AG04449 (cell line): ENCODE data around the gene ARID1B.

Source experiments
- CTCF ChIA-PET: fragments of 350-600 bp; formaldehyde crosslinking; extraction: SDS; loops from one replicate; lab custom pipeline; 2021; ENCODE audit warnings: antibody characterized with exemption; lab: Yijun Ruan, JAX
- POLR2A ChIA-PET: fragments of 400-600, 350-600 bp; formaldehyde crosslinking; extraction: SDS; loops from one replicate; lab custom pipeline; 2020; ENCODE audit warnings: antibody characterized with exemption, inconsistent platforms; lab: Yijun Ruan, JAX
- DNase-seq: peaks from one replicate; pipeline ENCODE4 v3.0.0-alpha.2; 2010; ENCODE audit warnings: low read depth, low spot score
- H3K4me3 ChIP-seq: 2 replicates; pipeline ENCODE4 v1.5.1; 2011; ENCODE audit warnings: low read depth, mild to moderate bottlenecking, control low read depth, low read length
- TF ChIP-seq, protein P1 (sequence below): IDR thresholded peaks from one replicate; pipeline ENCODE4 v1.5.1; 2011; ENCODE audit warnings: mild to moderate bottlenecking, moderate library complexity, low read length, control low read depth, inconsistent platforms; ENCODE audit not compliant: insufficient read depth; ENCODE audit errors: missing control alignments

ARID1B gene

DNA sequence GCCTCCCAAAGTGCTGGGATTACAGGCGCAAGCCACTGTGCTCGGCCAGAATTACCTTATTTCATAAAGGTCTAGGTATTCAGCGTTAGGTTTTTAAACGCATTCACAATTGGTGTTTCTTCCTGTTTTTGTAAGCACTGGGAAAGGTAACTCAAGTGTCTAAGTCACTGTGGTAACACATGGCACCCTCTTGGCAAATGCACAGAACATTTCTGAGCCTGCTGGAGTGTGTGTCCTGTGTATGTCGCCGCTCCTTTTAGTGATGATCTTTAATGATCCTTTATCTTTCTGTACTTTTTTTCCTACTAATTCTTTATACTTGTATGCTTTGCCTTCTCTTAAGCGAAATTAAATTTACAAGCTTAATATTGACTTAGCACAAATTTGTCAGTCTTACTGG is 263.0 kb downstream of the ARID1B start:
- ChIA-PET POLR2A (no interaction called here), CTCF (interaction anchor here (1.3 kb wide), 1 partner anchor 13 kb away, joined by 3 read pairs; no protein-coding TSS in a partner anchor)
- no peak for DNase-seq
- no peak overlapping the region for H3K4me3 ChIP-seq
- TF ChIP-seq, protein P1, sequence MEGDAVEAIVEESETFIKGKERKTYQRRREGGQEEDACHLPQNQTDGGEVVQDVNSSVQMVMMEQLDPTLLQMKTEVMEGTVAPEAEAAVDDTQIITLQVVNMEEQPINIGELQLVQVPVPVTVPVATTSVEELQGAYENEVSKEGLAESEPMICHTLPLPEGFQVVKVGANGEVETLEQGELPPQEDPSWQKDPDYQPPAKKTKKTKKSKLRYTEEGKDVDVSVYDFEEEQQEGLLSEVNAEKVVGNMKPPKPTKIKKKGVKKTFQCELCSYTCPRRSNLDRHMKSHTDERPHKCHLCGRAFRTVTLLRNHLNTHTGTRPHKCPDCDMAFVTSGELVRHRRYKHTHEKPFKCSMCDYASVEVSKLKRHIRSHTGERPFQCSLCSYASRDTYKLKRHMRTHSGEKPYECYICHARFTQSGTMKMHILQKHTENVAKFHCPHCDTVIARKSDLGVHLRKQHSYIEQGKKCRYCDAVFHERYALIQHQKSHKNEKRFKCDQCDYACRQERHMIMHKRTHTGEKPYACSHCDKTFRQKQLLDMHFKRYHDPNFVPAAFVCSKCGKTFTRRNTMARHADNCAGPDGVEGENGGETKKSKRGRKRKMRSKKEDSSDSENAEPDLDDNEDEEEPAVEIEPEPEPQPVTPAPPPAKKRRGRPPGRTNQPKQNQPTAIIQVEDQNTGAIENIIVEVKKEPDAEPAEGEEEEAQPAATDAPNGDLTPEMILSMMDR = no peak

DNA sequence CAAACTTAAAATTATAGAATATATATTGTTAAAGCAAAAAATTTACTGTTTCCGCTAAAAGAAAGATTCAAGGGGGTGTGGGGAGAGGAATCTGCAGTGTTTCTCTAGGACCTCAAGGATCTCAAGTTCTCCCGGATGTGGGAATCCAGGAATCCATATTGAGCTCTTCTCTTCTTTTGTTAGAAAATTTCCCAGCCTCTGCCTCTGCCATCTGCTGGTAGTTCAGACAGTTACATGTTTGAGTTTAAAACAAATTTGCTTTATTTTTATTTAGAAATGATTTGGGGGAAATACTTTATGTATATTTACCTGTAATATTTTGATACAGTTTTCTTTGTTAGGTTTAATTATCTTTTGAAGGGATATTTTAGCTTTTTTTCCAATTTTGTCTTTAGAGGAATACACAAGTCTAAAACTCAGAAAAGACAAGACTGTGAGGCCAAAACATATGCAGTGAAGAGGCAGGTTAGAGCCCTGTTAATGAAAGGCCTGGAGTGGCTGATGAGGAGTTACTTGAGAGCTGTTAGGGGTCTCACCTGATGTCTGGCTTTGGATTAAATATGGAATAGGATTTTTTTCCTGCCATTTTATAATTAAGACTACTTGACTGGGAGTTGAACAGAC is 268.8 kb downstream of the ARID1B start:
- no peak for DNase-seq
- TF ChIP-seq, protein P1 = peak; percentile 28
- no peak overlapping the region for H3K4me3 ChIP-seq
- ChIA-PET CTCF (interaction anchor here (0.7 to 4.8 kb wide), 36 partner anchors 9 to 479 kb away, joined by 3 to 50 read pairs (median 4); no protein-coding TSS in a partner anchor), POLR2A (no interaction called here)

DNA sequence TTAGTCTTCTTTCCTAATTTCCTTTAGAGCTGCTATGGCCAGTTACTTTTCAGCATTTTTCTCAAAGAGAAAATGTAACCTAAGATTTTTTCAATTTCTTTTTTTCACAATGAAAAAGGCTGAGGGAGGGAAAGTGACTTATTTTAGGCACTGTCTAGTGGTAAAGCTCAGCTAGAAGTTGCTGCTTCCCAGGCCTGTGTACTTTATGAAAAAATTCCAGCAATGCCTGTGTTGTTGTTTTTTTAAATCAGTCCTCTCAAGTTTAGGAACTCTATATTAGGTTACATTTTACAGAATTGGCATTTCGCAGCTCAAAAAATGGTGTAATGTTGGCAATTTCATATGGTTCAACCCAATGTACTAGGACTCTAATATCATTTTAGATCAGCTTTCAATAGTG is 269.6 kb downstream of the ARID1B start:
- TF ChIP-seq, protein P1 = no peak
- no peak for DNase-seq
- ChIA-PET CTCF (interaction anchor here (0.8 to 4.8 kb wide), 21 partner anchors 9 to 480 kb away, joined by 3 to 50 read pairs (median 6); no protein-coding TSS in a partner anchor), POLR2A (no interaction called here)
- H3K4me3 ChIP-seq = no peak overlapping the region

DNA sequence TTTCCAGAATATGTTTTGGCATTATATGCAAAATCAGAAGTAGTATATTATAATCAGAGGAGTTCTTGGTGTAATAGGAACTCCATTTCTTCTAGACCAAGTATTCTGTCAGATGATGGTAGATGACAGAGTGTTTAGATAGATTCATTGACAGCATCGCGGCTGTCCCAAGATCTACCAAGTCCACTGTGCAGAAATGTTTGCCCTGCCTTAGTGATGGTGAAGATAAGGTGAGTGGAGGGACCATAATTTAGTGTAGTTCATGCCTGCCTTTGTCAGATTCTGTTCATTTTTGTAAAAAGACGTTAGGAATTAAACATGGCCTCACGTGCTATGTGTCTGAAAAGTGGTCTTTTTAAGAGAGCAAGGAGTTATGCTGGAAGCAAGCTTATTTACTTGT is 270.1 kb downstream of the ARID1B start:
- no peak overlapping the region for H3K4me3 ChIP-seq
- ChIA-PET POLR2A (no interaction called here), CTCF (interaction anchor here (0.8 to 4.8 kb wide), 10 partner anchors 8 to 228 kb away, joined by 3 to 50 read pairs (median 14); no protein-coding TSS in a partner anchor)
- TF ChIP-seq, protein P1 = no peak
- DNase-seq = no peak

DNA sequence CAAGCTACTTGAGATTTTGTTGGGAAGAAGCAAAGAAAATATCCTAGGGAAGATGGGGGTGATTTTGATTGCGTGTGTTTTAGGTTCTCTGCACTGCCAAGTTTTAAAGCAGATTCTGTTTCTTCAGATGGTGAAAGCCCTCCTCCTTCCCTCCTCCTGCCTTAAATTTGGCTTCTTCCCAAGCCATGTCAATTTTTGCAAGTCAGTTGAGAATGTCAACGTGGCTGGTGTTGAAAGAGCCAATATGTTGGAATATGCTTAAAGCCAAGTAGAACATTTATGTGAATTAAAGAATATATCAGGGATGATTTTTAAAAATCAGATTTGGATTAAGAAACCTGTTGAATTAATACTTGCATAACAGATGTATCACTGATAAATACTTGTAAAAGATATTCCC is 270.8 kb downstream of the ARID1B start:
- no peak for DNase-seq
- TF ChIP-seq, protein P1 = no peak
- ChIA-PET POLR2A (no interaction called here), CTCF (interaction anchor here (2.6 to 4.8 kb wide), 4 partner anchors 7 to 137 kb away, joined by 15 to 50 read pairs (median 44); no protein-coding TSS in a partner anchor)
- H3K4me3 ChIP-seq = no peak overlapping the region

DNA sequence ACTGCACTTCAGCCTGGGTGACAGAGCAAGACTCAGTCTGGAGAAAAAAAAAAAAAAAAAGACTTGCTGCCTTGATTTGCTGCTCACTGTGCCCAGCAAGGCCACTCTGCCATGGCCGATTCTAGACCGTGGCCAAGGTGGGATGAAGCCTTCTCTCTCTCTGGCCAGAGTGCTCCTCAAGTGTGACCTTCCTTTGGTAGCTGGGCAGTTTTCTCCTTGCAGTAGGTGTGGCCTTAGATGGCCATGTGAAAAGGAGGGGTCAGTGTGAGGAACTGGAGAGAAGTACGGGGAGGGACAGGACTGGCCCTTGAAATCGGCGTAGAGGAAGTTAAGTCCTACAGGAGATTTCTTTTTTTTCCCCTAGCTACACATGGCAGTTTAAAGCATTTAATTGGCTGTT is 272.0 kb downstream of the ARID1B start:
- ChIA-PET CTCF (interaction anchor here (0.9 kb wide), 1 partner anchor 223 kb away, joined by 4 read pairs; no protein-coding TSS in a partner anchor), POLR2A (no interaction called here)
- no peak overlapping the region for H3K4me3 ChIP-seq
- TF ChIP-seq, protein P1 = no peak
- no peak for DNase-seq
